ENCODE results near the gene ARL4C.

Gene ARL4C, protein sequence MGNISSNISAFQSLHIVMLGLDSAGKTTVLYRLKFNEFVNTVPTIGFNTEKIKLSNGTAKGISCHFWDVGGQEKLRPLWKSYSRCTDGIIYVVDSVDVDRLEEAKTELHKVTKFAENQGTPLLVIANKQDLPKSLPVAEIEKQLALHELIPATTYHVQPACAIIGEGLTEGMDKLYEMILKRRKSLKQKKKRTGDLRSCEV

DNA sequence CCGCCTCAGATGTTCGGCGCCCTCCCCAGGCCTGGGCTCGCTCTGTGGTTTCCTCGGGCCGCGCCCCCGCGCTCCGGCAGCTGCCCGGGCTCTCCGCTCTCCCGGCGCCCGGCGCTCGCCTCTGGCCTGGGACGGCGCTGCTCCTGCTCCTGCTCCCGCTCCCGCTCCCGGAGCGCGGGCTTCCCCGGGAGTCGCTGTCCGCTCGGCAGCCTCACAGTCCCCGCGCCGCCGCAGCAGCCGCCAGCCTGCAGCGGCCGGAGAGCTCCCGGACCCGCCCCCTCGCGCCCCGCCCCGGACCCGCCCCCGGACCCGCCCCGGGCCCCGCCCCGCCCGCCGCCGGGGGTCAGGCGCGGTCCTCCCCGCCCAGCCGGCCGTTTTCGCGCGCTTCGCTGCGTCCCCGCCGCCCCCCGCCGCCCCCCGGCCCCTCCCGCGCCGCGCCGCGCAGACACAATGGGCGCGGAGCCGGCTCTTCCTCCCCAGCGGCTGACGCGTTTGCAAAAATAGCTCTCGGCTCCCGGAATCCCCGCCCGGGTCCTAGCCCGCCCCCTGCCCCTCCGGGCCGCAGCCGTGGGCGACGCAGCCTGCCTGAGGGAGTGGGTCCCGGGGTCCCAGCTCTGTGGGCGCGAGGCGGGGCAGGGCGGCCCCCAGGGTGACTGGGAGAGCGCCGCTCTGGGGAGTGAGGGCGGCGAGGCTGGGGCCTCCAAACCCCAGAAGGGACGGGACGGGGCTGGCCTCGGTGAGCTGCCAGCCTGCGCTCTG, at the start of gene ARL4C:
TSS of gene ARL4C (minus strand) at position 247 of the 759 bp plus-strand sequence. CDS start 495 bp downstream, outside the sequence.
- DNase-seq: no peak

DNA sequence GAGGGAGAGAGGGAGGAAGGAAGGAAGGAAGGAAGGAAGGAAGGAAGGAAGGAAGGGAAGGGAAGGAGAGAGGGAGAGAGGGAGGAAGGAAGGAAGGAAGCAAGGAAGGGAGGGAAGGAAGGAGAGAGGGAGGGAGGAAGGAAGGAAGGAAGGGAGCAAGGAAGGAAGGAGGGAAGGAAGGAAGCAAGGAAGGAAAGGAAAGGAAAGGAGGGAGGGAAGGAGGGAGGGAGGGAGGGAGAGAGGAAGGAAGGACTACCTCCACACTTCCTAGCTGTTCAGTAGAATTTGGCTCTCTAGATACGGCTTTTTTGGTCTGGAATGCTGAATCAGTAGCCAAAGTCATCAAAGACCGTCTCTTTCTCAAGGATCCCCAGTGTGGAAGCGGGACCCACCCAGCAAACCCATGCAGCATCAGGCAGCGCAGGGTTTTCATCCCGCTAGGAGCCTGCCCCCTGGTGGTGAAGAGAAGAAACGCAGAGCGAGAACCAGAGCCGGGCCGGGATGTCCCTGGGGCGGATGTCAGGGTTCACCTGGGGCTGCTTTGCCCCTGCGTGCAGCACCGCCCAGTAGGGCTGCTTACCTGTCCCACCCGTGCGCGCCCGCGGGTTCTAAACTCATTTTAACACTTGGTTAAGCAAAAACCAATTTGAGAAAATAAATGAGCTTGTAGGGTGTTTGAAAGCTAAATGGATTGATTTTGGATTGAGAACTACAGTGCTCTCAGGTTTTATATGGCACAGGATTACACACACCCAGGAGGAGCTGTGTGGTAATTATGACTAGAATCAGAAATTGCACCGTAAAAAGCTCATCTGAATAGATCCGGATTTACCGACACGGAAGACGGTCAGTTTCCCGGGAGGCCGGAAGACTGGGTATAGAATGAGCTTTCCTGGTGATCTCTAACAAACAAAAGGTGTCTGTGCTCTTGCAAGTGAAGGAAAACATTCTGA, 48.1 kb upstream of the ARL4C start:
- peak; percentile 56 for DNase-seq

DNA sequence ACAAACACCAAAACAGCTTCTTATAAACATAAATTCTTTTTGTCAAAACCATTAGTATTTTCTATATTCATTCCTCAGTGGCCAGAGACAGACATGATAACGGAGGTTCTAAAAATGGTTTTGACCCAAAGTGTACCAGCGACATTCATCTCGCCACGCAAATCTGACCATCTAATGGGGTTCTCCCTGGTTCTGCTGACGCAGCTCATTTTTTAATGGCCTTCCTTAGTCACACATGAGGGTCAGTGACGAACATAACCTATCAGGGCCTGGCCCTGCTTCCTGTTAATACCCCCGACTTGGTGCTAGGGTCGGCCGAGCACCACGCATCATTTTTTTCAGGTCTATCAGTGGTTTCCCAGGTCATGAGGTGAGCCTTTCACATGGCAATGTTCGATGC, 45.9 kb upstream of the ARL4C start:
- no peak for DNase-seq

DNA sequence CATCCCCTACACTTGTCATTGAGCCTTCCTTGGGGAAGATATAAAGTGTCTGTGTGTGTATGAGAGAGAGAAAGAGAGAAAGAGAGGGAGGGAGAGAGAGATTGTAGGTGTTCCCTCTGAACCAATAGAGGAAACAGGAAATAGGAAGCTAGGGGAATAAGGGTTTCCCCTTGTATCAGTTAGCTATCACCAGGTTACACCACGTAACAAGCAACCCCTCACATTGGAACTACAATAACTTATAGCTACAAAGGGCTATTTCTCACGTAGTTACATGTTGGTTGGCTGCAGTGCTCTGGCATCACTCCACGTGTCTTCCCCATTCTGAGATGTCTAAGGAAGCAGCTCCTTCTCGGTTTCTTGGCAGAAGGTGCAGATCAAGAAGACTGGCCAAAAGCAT, 41.0 kb upstream of the ARL4C start:
- no peak for DNase-seq

DNA sequence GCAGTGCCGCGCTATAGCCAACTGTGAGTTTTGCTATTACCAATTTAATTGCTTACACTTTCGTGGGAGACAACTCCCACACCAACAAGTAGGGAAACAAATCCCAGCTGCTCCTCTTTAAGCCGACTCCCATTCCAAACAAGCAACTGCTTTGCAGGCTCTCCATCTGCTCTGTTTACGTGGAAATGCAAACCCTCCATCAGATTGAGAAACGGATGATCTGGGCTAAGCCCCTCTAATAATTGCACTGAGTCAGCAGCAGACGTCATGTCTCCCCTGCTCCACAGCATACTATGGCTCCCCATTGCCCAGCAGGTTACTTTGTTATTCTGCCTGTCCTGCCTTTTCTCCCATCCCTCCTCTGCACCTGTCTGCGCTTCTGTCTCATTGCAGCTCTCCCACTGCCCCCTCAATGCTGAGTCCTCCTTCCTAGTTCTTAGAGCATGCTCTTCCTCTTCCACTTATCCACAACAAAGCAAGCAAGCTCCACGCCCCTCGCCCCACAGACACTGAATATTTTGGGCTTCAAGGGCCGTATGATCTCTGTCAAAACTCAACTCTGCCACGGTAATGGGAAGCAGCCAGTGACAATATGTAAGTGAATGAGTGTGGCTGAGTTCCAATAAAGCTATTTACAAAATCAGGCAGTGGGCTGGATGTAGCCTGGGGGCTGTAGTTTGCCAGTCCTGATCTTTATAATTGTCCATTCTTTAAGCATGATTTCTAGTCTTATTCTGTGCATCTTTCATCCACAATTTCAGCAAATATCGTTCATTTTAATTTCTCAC, 39.5 kb upstream of the ARL4C start:
- no peak for DNase-seq

DNA sequence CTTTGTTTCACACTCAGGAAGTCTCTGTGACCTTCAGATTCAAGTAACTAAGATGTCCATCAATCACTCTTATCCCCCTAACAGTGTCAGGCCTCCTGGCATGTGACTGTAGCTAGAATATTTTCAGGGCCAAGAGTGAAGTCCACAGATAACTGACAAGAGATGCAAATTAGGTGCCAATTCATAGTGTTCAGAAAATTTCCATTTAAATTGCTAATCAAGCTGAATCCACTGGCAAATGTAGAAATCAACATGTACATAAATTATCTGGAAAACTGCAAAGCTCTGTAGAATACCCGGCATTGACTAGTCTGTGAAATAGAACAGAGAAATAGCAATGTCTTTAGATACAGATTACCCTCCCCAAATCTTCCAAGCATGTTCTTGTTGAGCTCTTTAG, 38.6 kb upstream of the ARL4C start:
- no peak for DNase-seq

DNA sequence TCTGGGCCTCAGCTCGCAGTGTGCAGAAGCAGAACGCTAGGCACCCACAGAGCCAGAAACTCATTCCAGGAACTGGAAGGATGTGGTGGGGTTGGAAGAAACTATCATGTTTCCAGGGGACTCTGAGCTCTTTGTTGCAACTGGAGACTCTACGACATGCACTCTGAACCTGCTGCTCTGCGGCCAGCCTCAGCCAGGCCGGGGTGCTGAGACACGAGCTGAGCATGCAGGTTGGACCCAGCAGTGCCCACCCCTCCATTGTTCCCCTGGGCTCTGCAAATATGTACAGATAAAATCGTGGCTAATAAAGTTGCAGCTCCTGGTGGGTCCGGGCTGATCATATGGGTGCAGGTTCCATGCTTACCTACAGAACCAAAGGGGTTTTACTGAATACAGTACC, 37.6 kb upstream of the ARL4C start:
- no peak for DNase-seq

DNA sequence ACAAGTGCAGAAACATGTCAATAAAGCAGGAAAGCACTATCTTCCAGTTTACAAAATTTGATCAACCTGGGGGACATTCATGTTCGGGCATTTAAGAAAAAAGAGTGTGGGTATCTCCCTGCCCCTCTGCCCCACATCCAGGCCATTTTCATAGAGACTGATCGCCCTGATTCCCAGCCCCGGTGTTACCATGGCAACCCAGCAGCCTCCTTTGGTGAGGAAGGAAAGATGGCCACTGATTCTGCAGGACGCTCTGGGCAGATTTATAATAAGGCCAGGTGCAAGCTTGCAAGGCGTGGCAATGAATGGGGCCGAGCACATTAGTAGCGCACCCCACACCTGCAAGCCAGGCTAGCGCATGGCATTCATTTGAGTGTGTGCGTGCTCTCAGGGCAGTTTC, 36.7 kb upstream of the ARL4C start:
- DNase-seq: no peak

DNA sequence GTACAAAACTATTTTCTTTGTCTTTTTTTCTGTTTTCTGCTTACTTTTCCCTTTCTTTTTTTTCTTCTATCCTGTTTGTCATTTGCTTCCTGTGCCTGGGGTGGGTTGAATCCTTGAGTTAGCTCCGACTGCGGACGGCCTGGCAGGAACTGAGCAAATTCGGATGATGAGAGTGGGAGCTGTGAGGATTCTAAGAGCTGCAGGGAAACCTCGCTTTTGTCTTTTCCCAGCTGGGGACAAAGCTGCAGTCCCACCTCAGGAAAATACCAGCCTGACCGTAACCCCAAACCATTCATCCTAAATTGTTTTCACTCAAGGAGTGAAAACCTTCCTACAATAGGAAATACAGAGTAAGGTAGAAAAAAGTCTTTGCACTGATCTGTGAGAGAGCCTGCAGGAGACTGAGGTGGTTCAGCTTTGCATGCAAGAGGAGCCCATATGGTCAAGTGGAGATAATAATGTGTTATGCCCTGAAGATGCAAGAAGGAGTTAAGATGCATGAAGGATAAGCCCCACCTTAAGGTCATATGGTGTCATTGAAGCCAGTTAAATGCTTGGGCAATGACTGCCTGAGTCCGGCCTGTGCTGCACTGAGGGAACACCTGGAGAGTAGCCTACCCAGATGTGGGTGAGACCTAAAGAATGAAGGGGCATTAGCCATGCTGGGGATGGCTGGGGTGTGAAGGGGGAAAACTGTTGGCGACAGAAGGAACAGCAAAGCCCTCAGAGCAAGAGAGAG, 31.7 kb upstream of the ARL4C start:
- DNase-seq: no peak

DNA sequence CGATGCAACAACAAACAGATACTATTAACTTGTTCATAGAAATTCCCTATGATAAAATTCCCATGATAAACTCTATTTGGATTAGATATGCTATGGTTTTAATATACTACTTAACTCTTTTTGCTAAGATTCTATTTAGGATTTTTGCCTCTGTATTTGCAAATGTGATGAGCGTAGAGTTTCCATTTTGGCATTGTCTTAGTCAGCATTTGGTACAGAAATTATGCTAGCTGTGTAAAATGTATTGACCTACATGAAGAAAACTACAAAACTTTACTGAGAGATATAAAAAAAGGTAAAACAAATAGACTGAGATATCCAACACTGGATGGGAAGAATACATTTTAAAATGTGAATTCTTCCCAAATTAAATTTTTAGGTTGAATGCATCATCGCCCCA, 29.8 kb upstream of the ARL4C start:
- DNase-seq: no peak

DNA sequence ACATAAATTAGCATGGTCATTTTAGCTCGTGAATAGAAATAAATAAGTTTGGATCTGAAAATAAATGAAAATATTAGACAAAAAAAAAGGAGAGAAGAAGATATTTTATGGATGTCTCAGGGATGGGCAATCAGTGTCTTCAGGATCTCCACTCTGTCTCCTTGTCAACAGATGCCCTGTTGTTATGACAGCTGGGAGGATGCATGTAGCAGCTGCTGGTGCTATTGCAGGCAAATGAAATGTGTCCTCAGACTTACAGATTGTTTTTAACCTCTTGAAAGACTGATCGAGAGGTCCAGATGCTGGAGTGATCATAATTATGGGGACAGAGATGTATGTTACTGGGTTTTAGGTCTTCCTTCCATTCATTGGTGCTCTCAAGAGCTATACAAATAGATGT, 24.7 kb upstream of the ARL4C start:
- DNase-seq: no peak

DNA sequence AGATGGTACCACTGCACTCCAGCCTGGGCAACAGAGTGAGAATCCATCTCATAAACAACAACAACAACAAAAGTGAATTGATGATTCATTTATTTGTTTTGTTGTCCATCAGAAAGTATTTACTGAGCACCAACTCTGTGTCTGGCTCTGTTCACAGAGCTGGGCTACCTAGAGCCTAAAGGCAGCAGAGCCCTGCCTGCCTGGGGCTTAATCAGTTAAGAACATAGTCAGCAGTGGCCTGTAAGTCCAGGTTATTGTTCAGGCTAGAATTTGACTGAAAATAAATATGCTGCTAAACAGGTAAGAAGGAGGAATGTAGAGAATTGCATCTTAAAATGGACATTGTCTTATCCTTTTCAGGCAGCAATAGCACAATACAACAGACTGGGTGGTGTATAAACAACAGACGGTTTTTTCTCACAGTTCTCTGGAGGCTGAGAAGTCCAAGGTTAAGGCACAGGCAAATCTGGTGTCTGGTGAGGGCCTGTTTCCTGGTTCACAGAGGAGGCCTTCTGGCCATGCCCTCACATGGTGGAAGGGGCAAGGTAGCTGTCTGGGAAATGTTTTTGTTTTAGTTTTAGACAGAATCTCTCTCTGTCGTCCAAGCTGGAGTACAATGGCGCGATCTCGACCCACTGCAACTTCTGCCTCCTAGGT, 22.2 kb upstream of the ARL4C start:
- DNase-seq: no peak

DNA sequence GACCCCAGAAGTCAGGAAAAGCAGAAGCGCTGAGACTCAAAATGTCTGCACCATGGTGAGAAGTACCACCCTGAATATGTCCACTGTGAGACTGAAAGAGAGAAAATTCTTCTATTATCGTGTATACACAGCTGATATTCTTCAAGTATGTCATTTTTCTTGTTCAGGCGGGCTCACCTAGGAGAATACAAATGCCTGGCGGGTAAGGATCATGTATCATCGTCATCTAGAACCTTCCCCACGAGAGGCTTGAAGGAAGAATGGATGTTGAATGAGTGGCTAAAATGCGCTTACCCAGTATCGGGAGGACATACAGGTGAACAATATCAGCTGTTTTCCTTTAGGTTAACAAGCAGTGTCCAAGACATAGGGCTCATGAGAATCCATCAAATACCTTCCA, 21.1 kb upstream of the ARL4C start:
- no peak for DNase-seq

DNA sequence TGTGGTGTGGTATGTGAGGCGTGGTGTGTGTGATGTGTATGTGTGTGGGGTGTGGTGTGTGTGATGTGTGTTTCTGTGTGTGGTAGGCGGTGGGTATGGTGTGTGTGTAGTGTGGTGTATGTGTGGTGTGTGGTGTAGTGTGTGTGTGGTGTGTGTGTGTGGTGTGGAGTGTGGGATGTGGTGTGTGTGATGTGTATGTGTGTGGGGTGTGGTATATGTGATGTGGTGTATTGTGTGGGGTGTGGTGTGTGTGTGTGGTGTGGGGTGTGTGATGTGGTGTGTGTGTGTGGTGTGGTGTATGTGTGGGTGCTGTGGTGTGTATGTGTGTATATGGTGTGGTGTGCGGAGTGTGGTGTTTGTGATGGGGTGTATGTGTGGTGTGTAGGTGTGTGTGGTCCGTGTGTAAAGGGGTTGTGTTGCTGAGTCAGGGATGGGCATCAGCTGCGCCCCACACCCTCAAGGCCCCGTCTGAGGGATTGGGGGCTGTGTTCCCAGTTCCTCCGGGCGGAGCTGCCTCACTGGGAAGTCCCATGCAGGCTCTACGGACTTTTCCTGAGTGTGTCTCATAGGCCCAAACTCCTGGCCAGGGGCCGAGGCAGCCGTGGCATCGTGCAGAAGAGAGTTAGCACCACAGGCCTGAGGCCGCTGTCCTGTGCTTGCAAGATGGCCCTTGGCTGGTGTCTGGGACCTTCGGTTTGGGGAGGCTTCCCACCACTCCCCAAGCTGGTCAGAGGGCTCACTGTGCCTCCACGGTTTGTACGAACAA, 18.2 kb upstream of the ARL4C start:
- no peak for DNase-seq

DNA sequence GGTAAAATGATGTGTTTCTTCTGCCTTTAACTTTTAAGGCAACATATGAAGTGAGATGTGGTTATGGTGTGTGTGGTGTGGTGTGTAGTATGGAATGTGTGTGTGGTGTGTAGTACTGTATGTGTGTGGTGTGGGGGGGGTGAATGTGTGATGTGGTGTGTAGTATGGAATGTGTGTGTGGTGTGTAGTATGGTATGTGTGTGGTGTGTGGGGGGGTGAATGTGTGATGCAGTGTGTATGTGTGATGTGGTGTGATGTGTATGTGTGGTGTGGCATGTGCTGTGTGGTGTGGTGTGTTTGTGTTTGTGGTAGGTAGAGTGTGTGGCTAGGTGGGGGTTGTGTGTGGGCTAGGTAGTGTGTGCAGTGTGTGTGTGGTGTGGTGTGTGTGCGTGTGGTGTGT, 17.2 kb upstream of the ARL4C start:
- DNase-seq: no peak

DNA sequence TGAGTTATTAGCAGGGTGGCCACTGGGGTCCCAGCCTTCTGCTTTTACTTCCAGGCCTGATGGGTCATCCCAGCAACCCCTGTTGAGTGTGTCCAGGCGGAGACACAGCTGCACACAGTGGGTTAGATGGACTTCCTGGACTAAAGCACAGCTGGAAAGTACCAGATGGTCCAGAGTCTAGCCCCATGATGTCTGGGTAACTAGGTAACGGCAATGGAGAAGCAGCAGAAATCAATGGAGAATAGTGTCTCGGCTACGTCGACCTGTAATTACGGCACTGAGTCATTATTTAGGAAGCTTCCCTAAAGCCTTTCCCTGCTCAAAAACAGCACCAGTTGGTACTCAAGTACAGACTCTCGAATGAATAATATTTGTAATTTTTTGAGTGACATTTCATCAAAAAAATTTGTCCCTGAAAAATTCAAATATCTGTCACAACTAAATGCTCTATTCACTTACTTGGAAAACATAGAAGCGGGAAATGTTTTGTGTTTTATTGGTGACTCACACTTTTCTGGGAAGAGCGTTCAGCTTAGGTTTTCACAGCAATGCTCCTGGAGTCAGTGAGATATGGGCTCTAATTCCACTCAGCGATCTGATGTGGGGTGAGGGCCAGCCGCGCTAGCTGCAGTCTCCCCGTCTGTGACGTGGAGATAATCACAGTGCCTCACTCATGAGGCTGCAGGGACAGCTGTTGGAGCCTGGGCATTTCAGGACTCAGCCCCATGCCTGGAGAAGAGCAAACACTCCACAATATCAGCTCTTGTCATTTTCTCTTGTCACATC, 16.2 kb upstream of the ARL4C start:
- DNase-seq: no peak

DNA sequence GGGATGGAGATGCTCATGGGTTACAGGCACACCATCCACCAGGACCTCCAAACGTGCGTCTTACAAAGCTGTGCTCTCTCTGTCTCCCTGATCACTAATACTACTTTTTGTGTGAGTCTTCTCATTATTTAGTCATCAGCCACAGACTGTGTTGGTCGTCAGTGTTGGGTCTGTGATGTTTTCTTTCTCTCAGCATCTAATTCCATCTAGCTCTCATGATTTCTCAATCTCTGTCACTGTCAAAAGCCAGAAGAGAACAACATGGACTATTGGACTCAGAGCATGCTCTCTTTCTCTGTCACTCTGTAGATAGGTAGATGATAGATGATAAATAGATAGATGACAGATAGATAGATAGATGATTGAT, 6.0 kb upstream of the ARL4C start:
- no peak for DNase-seq

DNA sequence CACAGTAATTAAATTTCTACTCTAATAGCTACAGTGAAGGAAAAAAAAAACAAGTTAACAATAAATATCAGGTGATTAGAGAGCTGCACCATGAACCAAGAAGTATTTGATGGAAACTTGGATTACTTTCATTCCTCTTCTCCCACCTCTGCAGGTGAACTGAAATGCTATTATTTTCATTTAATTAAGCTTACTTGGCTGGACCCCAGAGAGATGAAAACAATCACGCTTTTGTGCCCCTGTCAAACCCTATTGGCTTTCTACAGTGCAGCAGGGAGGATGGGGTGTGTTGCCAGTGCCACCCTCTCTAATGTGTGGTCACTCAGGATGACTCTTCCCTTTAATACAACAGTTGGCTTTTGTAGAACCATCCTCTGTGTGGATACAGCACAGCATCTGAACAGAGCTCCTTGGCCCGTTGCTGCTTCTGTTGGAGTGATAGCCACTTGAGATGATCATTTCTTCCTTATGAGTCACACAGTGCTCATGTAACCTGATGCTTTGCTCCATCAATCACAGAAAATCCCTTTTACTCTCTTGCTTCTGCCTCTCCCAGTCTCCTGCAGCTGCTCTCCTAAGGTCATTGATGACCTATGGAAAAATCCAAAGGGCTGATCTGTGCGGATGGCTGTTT, 5.5 kb upstream of the ARL4C start:
- peak; percentile 69 for DNase-seq

DNA sequence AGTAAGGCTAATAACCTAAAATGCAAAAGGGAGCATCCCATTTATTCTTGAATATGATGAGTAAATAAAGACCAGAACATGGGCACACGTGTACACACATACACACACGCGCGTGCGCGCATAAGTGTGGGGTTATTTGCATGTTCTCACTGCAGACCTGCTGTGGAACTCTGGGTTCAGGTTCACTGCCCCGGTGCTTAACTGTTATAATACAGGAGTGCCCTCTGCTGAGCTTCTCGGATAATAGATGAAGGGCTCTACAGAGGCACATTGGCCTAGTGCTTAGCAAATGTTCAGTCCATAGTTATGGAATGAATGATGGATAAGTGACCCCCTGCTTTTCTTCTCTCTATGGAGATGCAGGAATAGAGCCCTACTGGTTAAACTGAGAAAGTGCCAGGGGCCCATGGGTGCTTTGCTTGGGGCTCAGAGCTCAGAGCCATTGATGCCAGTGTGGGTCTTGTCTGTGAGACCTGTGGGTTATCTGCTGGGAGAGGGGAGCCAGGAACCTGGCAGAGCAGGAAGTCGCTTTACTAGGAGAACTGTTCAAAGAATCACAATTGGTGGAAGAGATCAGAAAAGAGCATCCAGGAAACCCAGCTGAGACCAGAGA, 3.6 kb upstream of the ARL4C start:
- no peak for DNase-seq
